Adipocyte (in vitro differentiated cells): ENCODE measurements around the gene FMR1NB.

Experiments used
- DNase-seq: peaks from one replicate; pipeline ENCODE4 v3.0.0-alpha.2; 2015; ENCODE audit warnings: low read depth
- H3K27me3 ChIP-seq: replicated peaks from 2 replicates; pipeline ENCODE4 v1.7.0; 2013; ENCODE audit warnings: mild to moderate bottlenecking, low read length, moderate library complexity; ENCODE audit not compliant: control insufficient read depth, insufficient read depth
- H3K36me3 ChIP-seq: 2 replicates; pipeline ENCODE4 v1.7.0; 2013; ENCODE audit warnings: low read length, mild to moderate bottlenecking, moderate library complexity; ENCODE audit not compliant: control insufficient read depth, insufficient read depth, severe bottlenecking
- H3K4me1 ChIP-seq: 2 replicates; pipeline ENCODE4 v1.7.0; 2013; ENCODE audit warnings: mild to moderate bottlenecking, low read length, moderate library complexity; ENCODE audit not compliant: control insufficient read depth, insufficient read depth
- H3K4me3 ChIP-seq: 2 replicates; pipeline ENCODE4 v1.7.0; 2013; ENCODE audit warnings: mild to moderate bottlenecking, low read length, moderate library complexity
- H3K9ac ChIP-seq: 2 replicates; pipeline ENCODE4 v1.7.0; 2013; ENCODE audit warnings: mild to moderate bottlenecking, low read length, moderate library complexity
- H3K9me3 ChIP-seq: 2 replicates; pipeline ENCODE4 v1.7.0; 2013; ENCODE audit warnings: mild to moderate bottlenecking, low read length, moderate library complexity; ENCODE audit not compliant: control insufficient read depth

The FMR1NB gene, protein sequence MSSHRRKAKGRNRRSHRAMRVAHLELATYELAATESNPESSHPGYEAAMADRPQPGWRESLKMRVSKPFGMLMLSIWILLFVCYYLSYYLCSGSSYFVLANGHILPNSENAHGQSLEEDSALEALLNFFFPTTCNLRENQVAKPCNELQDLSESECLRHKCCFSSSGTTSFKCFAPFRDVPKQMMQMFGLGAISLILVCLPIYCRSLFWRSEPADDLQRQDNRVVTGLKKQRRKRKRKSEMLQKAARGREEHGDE

GRCh38 chrX:147981038-147981752 lies at the start of gene FMR1NB:
Gene FMR1NB, plus strand, starts transcription at chrX:147981337. Its CDS starts 66 bp downstream, at chrX:147981403.
- Histone ChIP-seq H3K9me3 (no peaks in the 10 kb centered on the region), H3K9ac (no peak within 1 kb of the TSS), H3K36me3 (no peaks in the 10 kb centered on the region), H3K4me3 (no peak within 1 kb of the TSS), H3K4me1 (no peaks in the 10 kb centered on the region), H3K27me3 (no peaks in the 10 kb centered on the region)
- no peak for DNase-seq

DNA sequence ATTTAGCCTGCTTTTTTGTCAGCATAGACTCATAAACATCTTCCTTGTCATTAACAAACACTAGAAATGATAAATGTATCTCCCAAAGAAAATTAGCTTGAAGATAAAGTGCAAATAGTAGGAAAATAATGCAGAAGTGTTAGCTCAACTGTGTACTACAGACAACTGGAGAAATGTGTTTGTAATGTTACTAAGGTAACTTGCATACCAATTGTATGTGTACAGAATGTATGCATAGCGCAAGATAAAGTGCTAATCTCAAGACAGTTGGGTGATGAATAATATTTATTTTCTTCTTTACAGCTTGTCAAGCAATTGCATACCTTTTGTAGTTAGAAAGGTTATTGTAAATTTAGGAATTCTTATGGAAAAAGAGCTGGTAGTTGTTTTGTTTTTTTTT lies 47.3 kb upstream of the FMR1NB start:
- Histone ChIP-seq H3K9me3 (no peaks in the 10 kb centered on the region), H3K4me1 (no peaks in the 10 kb centered on the region), H3K9ac (no peak overlapping the region), H3K36me3 (peaks cover 36% of the 10 kb centered on the region), H3K4me3 (no peak overlapping the region), H3K27me3 (no peaks in the 10 kb centered on the region)
- DNase-seq, result no peak

- Histone ChIP-seq H3K9ac (no peak overlapping the region), H3K9me3 (no peaks in the 10 kb centered on the region), H3K36me3 (peaks cover 34% of the 10 kb centered on the region)
Measured at GRCh38 chrX:147935156-147935758, 45.9 kb upstream of the FMR1NB start.

DNA sequence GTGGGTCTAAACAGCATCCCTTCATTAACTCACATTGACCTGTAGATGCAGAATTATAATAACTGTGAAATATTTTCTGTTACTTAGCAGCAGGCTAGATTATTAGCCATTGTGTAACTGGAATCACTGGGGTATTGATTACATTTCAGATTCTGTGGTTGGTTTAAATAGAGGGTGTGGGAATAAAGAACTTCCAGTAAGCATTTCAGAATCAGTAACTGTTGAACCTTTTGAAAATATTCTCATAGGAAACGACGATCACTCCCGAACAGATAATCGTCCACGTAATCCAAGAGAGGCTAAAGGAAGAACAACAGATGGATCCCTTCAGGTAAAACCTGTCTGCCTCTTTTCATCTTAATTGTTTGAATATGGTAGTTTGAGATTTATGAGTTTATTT lies 35.9 kb upstream of the FMR1NB start:
- Histone ChIP-seq H3K36me3 (peaks cover 56% of the 10 kb centered on the region), H3K4me1 (no peaks in the 10 kb centered on the region), H3K4me3 (no peak overlapping the region), H3K9ac (no peak overlapping the region), H3K27me3 (no peaks in the 10 kb centered on the region), H3K9me3 (no peaks in the 10 kb centered on the region)
- no peak for DNase-seq

More at GRCh38 chrX:147935156-147935758, 45.9 kb upstream of the FMR1NB start:
- H3K4me1 ChIP-seq, result no peaks in the 10 kb centered on the region
- no peaks in the 10 kb centered on the region for H3K27me3 ChIP-seq
- no peak overlapping the region for H3K4me3 ChIP-seq
- no peak for DNase-seq

GRCh38 chrX:147948531-147948930 lies 32.6 kb upstream of the FMR1NB start:
- H3K27me3 ChIP-seq, result no peaks in the 10 kb centered on the region
- DNase-seq, result no peak

DNA sequence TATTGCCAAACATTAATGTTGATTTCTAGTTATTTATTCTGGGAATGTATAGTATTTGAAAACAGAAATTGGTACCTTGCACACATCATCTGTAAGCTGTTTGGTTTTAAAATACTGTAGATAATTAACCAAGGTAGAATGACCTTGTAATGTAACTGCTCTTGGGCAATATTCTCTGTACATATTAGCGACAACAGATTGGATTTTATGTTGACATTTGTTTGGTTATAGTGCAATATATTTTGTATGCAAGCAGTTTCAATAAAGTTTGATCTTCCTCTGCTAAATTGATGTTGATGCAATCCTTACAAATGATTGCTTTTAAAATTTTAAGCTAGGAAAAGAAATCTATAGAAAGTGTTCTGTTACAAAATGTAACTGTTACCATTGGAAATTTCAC lies 30.8 kb upstream of the FMR1NB start:
- no peaks in the 10 kb centered on the region for H3K27me3 ChIP-seq
- H3K4me3 ChIP-seq, result no peak overlapping the region
- DNase-seq, result no peak
- H3K9ac ChIP-seq, result no peak overlapping the region
- H3K4me1 ChIP-seq, result no peaks in the 10 kb centered on the region
- H3K9me3 ChIP-seq, result no peaks in the 10 kb centered on the region
- H3K36me3 ChIP-seq, result peaks cover 23% of the 10 kb centered on the region

More at GRCh38 chrX:147948531-147948930, 32.6 kb upstream of the FMR1NB start:
- H3K4me3 ChIP-seq, result no peak overlapping the region
- peaks cover 39% of the 10 kb centered on the region for H3K36me3 ChIP-seq
- no peaks in the 10 kb centered on the region for H3K9me3 ChIP-seq
- H3K4me1 ChIP-seq, result no peaks in the 10 kb centered on the region
- H3K9ac ChIP-seq, result no peak overlapping the region

GRCh38 chrX:147953976-147954375 lies 27.2 kb upstream of the FMR1NB start:
- Histone ChIP-seq H3K4me3 (no peak overlapping the region), H3K27me3 (no peaks in the 10 kb centered on the region), H3K4me1 (peaks cover 12% of the 10 kb centered on the region), H3K9ac (no peak overlapping the region), H3K9me3 (no peaks in the 10 kb centered on the region), H3K36me3 (peaks cover 2% of the 10 kb centered on the region)
- no peak for DNase-seq

- H3K36me3 ChIP-seq, result no peaks in the 10 kb centered on the region
- DNase-seq, result no peak
- no peak overlapping the region for H3K4me3 ChIP-seq
- no peaks in the 10 kb centered on the region for H3K27me3 ChIP-seq
- no peaks in the 10 kb centered on the region for H3K9me3 ChIP-seq
- H3K4me1 ChIP-seq, result peaks cover 12% of the 10 kb centered on the region
- H3K9ac ChIP-seq, result no peak overlapping the region
Measured at GRCh38 chrX:147957291-147957690, 23.8 kb upstream of the FMR1NB start.

GRCh38 chrX:147958291-147958690 lies 22.8 kb upstream of the FMR1NB start:
- no peaks in the 10 kb centered on the region for H3K9me3 ChIP-seq
- no peak overlapping the region for H3K9ac ChIP-seq
- H3K4me3 ChIP-seq, result no peak overlapping the region
- H3K4me1 ChIP-seq, result peaks cover 12% of the 10 kb centered on the region
- H3K27me3 ChIP-seq, result no peaks in the 10 kb centered on the region
- peak; percentile 18 for DNase-seq
- no peaks in the 10 kb centered on the region for H3K36me3 ChIP-seq

DNA sequence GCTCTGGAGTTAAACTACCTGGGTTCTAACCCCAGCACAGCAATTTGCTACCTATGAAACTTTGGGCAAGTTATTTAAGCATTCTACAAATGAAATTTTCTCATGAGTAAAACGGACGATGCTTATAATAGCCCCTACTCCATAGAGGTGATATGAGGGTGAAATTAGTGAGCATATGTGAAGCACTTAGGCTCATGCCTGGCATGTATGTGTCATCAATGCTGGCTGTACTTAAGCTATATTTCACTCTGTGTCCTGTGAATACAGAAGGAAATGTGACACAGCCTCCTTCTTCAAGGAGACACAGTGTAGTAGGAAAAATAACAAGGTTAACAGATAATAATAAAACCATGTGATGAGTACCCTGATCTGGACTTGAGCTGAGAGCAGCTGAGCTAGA lies 20.4 kb upstream of the FMR1NB start:
- no peaks in the 10 kb centered on the region for H3K27me3 ChIP-seq
- H3K9me3 ChIP-seq, result no peaks in the 10 kb centered on the region
- DNase-seq, result no peak
- H3K9ac ChIP-seq, result no peak overlapping the region
- no peak overlapping the region for H3K4me3 ChIP-seq
- no peaks in the 10 kb centered on the region for H3K36me3 ChIP-seq
- H3K4me1 ChIP-seq, result peaks cover 12% of the 10 kb centered on the region

DNA sequence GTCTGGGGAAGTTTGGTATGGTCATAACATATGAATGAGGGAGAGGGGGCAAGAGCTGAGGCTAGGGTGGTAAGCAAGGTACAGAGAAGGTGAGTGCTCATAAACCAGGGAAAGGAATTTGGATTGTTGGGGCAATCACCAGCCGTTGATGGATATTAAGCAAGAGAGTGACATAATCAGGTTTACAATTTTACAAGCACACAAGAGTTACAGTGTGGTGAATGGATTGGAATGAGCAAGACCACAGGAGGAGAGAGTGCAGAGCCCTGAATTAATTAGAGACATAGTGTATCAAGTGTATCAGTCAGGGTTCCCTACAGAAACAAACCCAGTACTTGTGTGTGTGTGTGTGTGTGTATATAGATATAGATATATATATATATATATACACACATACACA lies 18.7 kb upstream of the FMR1NB start:
- no peak overlapping the region for H3K4me3 ChIP-seq
- no peaks in the 10 kb centered on the region for H3K27me3 ChIP-seq
- H3K9ac ChIP-seq, result no peak overlapping the region
- H3K36me3 ChIP-seq, result no peaks in the 10 kb centered on the region
- no peak for DNase-seq
- H3K9me3 ChIP-seq, result no peaks in the 10 kb centered on the region
- H3K4me1 ChIP-seq, result peaks cover 12% of the 10 kb centered on the region
